ENCODE data around the gene VOPP1. TPM values are rescaled to one million over a fixed set of nuclear protein-coding genes. Genes with fewer than 3 reads are reported as not detected.

VOPP1 gene
- total RNA-seq, 2 experiments from 2014 or later = 51.4 to 52.7 TPM

- ChIA-PET CTCF (interaction anchor here (1.1 to 1.7 kb wide), 5 partner anchors 23 to 265 kb away, joined by 3 to 6 read pairs (median 3); partner anchors contain the start of gene LANCL2), POLR2A (interaction anchor here (0.9 to 6.7 kb wide), 9 partner anchors 9 to 533 kb away, joined by 3 to 88 read pairs (median 4); partner anchors contain the start of genes CCT6A, CHCHD2, LANCL2 and PSPH)
- peaks cover 2% of the 10 kb centered on the region for H3K36me3 Mint-ChIP-seq (ENCODE audit: low read depth)
- peaks cover 62% of the 10 kb centered on the region for H3K4me1 Mint-ChIP-seq
- H3K4me3 Mint-ChIP-seq = peak overlapping the region; percentile 77
- H3K27me3 Mint-ChIP-seq = no peaks in the 10 kb centered on the region
- no peak for DNase-seq
- H3K27ac Mint-ChIP-seq = peak overlapping the region; percentile 73
- peaks cover 2% of the 10 kb centered on the region for H3K9me3 Mint-ChIP-seq
These were observed 1.1 kb upstream of the VOPP1 start for GRCh38 chr7:55573234-55573900.

GRCh38 chr7:55571511-55572377 is 558 bp downstream of the VOPP1 start:
- Mint-ChIP-seq H3K27me3 (no peaks in the 10 kb centered on the region), H3K4me1 (peaks cover 76% of the 10 kb centered on the region), H3K27ac (peak overlapping the region; percentile 79), H3K9me3 (no peaks in the 10 kb centered on the region), H3K36me3 (ENCODE audit: low read depth) (peaks cover 6% of the 10 kb centered on the region), H3K4me3 (peak overlapping the region; percentile 86)
- DNase-seq = peak; percentile 63
- ChIA-PET POLR2A (interaction anchor here (0.7 to 6.7 kb wide), 12 partner anchors 11 to 813 kb away, joined by 3 to 88 read pairs (median 4); partner anchors contain the start of genes LANCL2, NIPSNAP2 and SEC61G), CTCF (interaction anchor here (1.3 to 1.7 kb wide), 2 partner anchors 139 to 206 kb away, joined by 3 to 4 read pairs; partner anchors contain the start of gene LANCL2)

- Mint-ChIP-seq H3K36me3 (ENCODE audit: low read depth) (peaks cover 6% of the 10 kb centered on the region), H3K9me3 (no peaks in the 10 kb centered on the region), H3K4me3 (peak overlapping the region; percentile 86), H3K27ac (peak overlapping the region; percentile 36), H3K27me3 (no peaks in the 10 kb centered on the region), H3K4me1 (peaks cover 77% of the 10 kb centered on the region)
- ChIA-PET CTCF (interaction anchor here (1.0 kb wide), 1 partner anchor 139 kb away, joined by 3 read pairs; no protein-coding TSS in a partner anchor), POLR2A (interaction anchor here (1.4 to 6.7 kb wide), 5 partner anchors 37 to 812 kb away, joined by 3 to 88 read pairs (median 4); partner anchors contain the start of gene SEC61G)
- no peak for DNase-seq
These were observed 1.4 kb downstream of the VOPP1 start for GRCh38 chr7:55570939-55571338.

- peaks cover 6% of the 10 kb centered on the region for H3K36me3 Mint-ChIP-seq (ENCODE audit: low read depth)
- H3K9me3 Mint-ChIP-seq = no peaks in the 10 kb centered on the region
- peak overlapping the region; percentile 71 for H3K4me3 Mint-ChIP-seq
- ChIA-PET POLR2A (interaction anchor here (1.0 to 6.7 kb wide), 6 partner anchors 11 to 811 kb away, joined by 4 to 88 read pairs (median 4); partner anchors contain the start of gene SEC61G), CTCF (interaction anchor here (1.0 kb wide), 1 partner anchor 138 kb away, joined by 3 read pairs; no protein-coding TSS in a partner anchor)
- no peaks in the 10 kb centered on the region for H3K27me3 Mint-ChIP-seq
- peaks cover 77% of the 10 kb centered on the region for H3K4me1 Mint-ChIP-seq
- no peak for DNase-seq
- peak overlapping the region; percentile 33 for H3K27ac Mint-ChIP-seq
These were observed 2.0 kb downstream of the VOPP1 start for GRCh38 chr7:55570218-55570873.

GRCh38 chr7:55569797-55570196 is 2.5 kb downstream of the VOPP1 start:
- peak overlapping the region; percentile 71 for H3K4me3 Mint-ChIP-seq
- ChIA-PET POLR2A (interaction anchor here (1.0 to 6.7 kb wide), 5 partner anchors 11 to 811 kb away, joined by 4 to 88 read pairs (median 4); partner anchors contain the start of gene SEC61G), CTCF (interaction anchor here (1.0 kb wide), 1 partner anchor 138 kb away, joined by 3 read pairs; no protein-coding TSS in a partner anchor)
- no peak for DNase-seq
- no peaks in the 10 kb centered on the region for H3K9me3 Mint-ChIP-seq
- H3K36me3 Mint-ChIP-seq (ENCODE audit: low read depth) = peaks cover 6% of the 10 kb centered on the region
- H3K27me3 Mint-ChIP-seq = no peaks in the 10 kb centered on the region
- peaks cover 78% of the 10 kb centered on the region for H3K4me1 Mint-ChIP-seq
- H3K27ac Mint-ChIP-seq = peak overlapping the region; percentile 33

- CTCF ChIA-PET = no interaction called here
- Mint-ChIP-seq H3K36me3 (ENCODE audit: low read depth) (peaks cover 6% of the 10 kb centered on the region), H3K27me3 (no peaks in the 10 kb centered on the region), H3K4me1 (peaks cover 75% of the 10 kb centered on the region), H3K27ac (peak overlapping the region; percentile 31), H3K4me3 (peak overlapping the region; percentile 71), H3K9me3 (no peaks in the 10 kb centered on the region)
- DNase-seq = no peak
- POLR2A ChIA-PET = interaction anchor here (0.8 to 6.7 kb wide), 6 partner anchors 10 to 810 kb away, joined by 3 to 88 read pairs (median 4); partner anchors contain the start of gene SEC61G
These were observed 3.0 kb downstream of the VOPP1 start for GRCh38 chr7:55569269-55569663.

- peak overlapping the region; percentile 31 for H3K27ac Mint-ChIP-seq
- ChIA-PET CTCF (no interaction called here), POLR2A (interaction anchor here (0.8 to 6.7 kb wide), 3 partner anchors 22 to 259 kb away, joined by 3 to 88 read pairs (median 4); no protein-coding TSS in a partner anchor)
- no peak for DNase-seq
- peaks cover 6% of the 10 kb centered on the region for H3K36me3 Mint-ChIP-seq (ENCODE audit: low read depth)
- H3K9me3 Mint-ChIP-seq = no peaks in the 10 kb centered on the region
- no peaks in the 10 kb centered on the region for H3K27me3 Mint-ChIP-seq
- H3K4me1 Mint-ChIP-seq = peaks cover 72% of the 10 kb centered on the region
- no peak overlapping the region for H3K4me3 Mint-ChIP-seq
These were observed 3.6 kb downstream of the VOPP1 start for GRCh38 chr7:55568613-55569268.

GRCh38 chr7:55567571-55567970 is 4.7 kb downstream of the VOPP1 start:
- H3K4me1 Mint-ChIP-seq = peaks cover 63% of the 10 kb centered on the region
- no peak for DNase-seq
- H3K27me3 Mint-ChIP-seq = no peaks in the 10 kb centered on the region
- H3K27ac Mint-ChIP-seq = no peak overlapping the region
- H3K36me3 Mint-ChIP-seq (ENCODE audit: low read depth) = peaks cover 6% of the 10 kb centered on the region
- ChIA-PET POLR2A (interaction anchor here (1.1 kb wide), 1 partner anchor 35 kb away, joined by 3 read pairs; no protein-coding TSS in a partner anchor), CTCF (no interaction called here)
- no peaks in the 10 kb centered on the region for H3K9me3 Mint-ChIP-seq
- H3K4me3 Mint-ChIP-seq = no peak overlapping the region

GRCh38 chr7:55565681-55566080 is 6.6 kb downstream of the VOPP1 start:
- CTCF ChIA-PET = interaction anchor here (0.8 to 1.2 kb wide), 2 partner anchors 12 to 28 kb away, joined by 3 read pairs; no protein-coding TSS in a partner anchor
- no peaks in the 10 kb centered on the region for H3K9me3 Mint-ChIP-seq
- peaks cover 12% of the 10 kb centered on the region for H3K36me3 Mint-ChIP-seq (ENCODE audit: low read depth)
- no peak for DNase-seq
- POLR2A ChIA-PET = interaction anchor here (1.7 to 1.8 kb wide), 2 partner anchors 11 to 32 kb away, joined by 4 to 12 read pairs; no protein-coding TSS in a partner anchor
- peaks cover 64% of the 10 kb centered on the region for H3K4me1 Mint-ChIP-seq
- H3K4me3 Mint-ChIP-seq = no peak overlapping the region
- no peaks in the 10 kb centered on the region for H3K27me3 Mint-ChIP-seq
- no peak overlapping the region for H3K27ac Mint-ChIP-seq

- Mint-ChIP-seq H3K27me3 (no peaks in the 10 kb centered on the region), H3K36me3 (ENCODE audit: low read depth) (peaks cover 12% of the 10 kb centered on the region), H3K27ac (no peak overlapping the region), H3K4me3 (no peak overlapping the region), H3K4me1 (peaks cover 60% of the 10 kb centered on the region), H3K9me3 (no peaks in the 10 kb centered on the region)
- DNase-seq = no peak
- CTCF ChIA-PET = interaction anchor here (0.6 kb wide), 1 partner anchor 30 kb away, joined by 3 read pairs; no protein-coding TSS in a partner anchor
- POLR2A ChIA-PET = interaction anchor here (1.0 to 1.7 kb wide), 2 partner anchors 9 kb away, joined by 3 to 4 read pairs; no protein-coding TSS in a partner anchor
These were observed 8.5 kb downstream of the VOPP1 start for GRCh38 chr7:55563596-55564325.

- Mint-ChIP-seq H3K36me3 (ENCODE audit: low read depth) (peaks cover 8% of the 10 kb centered on the region), H3K4me1 (peaks cover 60% of the 10 kb centered on the region), H3K4me3 (no peak overlapping the region), H3K27ac (no peak overlapping the region), H3K27me3 (no peaks in the 10 kb centered on the region), H3K9me3 (no peaks in the 10 kb centered on the region)
- CTCF ChIA-PET = interaction anchor here (0.7 kb wide), 1 partner anchor 61 kb away, joined by 3 read pairs; no protein-coding TSS in a partner anchor
- no peak for DNase-seq
- POLR2A ChIA-PET = interaction anchor here (1.4 kb wide), 2 partner anchors 9 to 15 kb away, joined by 3 read pairs; no protein-coding TSS in a partner anchor
These were observed 10.6 kb downstream of the VOPP1 start for GRCh38 chr7:55561690-55562089.
